ENCODE results near the gene FEM1A. TPM values are rescaled to one million over a fixed set of nuclear protein-coding genes. Genes with fewer than 3 reads are reported as not detected.
"Not testable (repeated sequence)": the region's sequence is repeated elsewhere in the genome, so short reads cannot be mapped to it uniquely, and the experiment has no call there.

Gene FEM1A
- total RNA-seq, 1 experiment from 2014 or later, result 13.4 TPM

DNA sequence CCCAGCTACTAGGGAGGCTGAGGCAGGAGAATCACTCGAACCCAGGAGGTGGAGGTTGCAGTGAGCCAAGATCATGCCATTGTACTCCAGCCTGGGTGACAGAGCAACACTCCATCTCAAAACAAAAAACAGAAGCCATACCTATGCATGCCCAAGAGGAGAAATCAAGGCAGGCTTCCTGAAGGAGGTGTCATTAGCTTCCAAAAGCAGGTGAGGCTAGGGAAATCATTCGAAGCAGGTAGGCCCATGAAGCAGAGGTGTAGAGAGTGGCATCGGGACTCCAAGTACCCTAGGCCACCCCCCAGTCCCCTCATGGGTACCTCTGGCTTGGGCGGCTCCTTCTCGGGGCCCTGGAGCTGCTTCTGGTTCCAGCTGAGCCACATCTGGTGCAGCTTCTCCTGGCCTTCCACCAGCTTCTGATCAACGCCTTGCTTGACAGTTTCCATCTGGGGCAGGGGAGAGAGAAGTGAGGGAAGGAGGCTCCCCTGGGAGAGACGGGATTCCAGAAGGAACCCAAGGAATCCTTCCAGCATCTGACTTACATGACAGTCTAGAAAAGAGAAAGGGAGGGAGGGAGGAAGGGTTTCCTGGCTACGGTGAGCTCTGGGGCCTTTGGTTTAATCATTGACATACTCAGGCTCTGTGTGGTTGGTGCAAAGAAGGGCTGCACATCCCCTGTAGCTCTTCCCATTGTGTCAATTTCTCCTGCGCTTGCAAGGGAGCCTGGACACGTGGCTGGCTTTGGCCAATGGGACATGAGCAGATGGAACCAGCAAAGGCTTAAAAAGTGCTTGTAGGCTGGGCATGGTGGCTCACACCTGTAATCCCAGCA is 53.0 kb downstream of the FEM1A start:
- intact Hi-C loops (cut with micrococcal nuclease; ENCODE audit: unreplicated experiment), result no loop called here
- DNase-seq, result no peak
- Histone ChIP-seq H3K4me3 (ENCODE audit: low read depth, low read length) (no peak overlapping the region), H3K36me3 (ENCODE audit: control insufficient read depth, insufficient read depth, low read length) (peaks cover 6% of the 10 kb centered on the region; the same call in 1 of the 2 replicates), H3K9me3 (no peaks in the 10 kb centered on the region), H3K4me1 (no peaks in the 10 kb centered on the region), H3K27me3 (replicated peaks; ENCODE audit: control insufficient read depth, insufficient read depth, low read length) (no peaks in the 10 kb centered on the region)
- peaks cover 51% of the 10 kb centered on the region for H3K36me3 Mint-ChIP-seq (ENCODE audit: insufficient read depth, unreplicated experiment)
- no peaks in the 10 kb centered on the region for H3K9me3 Mint-ChIP-seq (ENCODE audit: unreplicated experiment)
- no peak for TF ChIP-seq CTCF (IDR thresholded peaks at IDR 0.05; ENCODE audit: insufficient read depth in 1 of 2, low read depth in 1 of 2, low read length in 1 of 2, severe bottlenecking in 1 of 2, unreplicated experiment in 1 of 2)
- BruUV-seq (replicated peaks), result no TSS peak
- no peak overlapping the region for H3K27ac Mint-ChIP-seq (ENCODE audit: unreplicated experiment)
- no peak overlapping the region for H3K4me3 Mint-ChIP-seq (ENCODE audit: unreplicated experiment)
- ChIA-PET CTCF (no interaction called here), POLR2A (no interaction called here)
- H3K27me3 Mint-ChIP-seq (ENCODE audit: insufficient read depth, unreplicated experiment), result no peaks in the 10 kb centered on the region
- H3K4me1 Mint-ChIP-seq (ENCODE audit: low read depth, unreplicated experiment), result no peaks in the 10 kb centered on the region

DNA sequence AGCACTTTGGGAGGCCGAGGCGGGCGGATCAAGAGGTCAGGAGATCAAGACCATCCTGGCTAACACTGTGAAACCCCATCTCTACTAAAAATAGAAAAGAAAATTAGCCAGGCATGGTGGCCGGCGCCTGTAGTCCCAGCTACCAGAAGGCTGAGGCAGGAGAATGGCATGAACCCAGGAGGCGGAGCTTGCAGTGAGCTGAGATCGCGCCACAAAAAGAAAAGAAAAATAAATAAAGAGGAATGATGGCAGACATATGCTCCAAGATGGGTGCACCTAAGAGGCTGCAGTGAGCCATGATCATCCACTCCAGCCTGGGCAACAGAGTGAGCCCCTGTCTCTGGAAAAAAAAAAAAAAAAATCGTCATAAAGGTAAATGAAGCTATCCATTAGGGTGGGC is 54.4 kb downstream of the FEM1A start:
- H3K9me3 ChIP-seq; POLR2A ChIA-PET; H3K27me3 ChIP-seq (replicated peaks; ENCODE audit: control insufficient read depth, insufficient read depth, low read length); H3K4me1 ChIP-seq; H3K4me3 ChIP-seq (ENCODE audit: low read depth, low read length); BruUV-seq (replicated peaks); CTCF ChIA-PET; H3K27ac Mint-ChIP-seq (ENCODE audit: unreplicated experiment); H3K4me3 Mint-ChIP-seq (ENCODE audit: unreplicated experiment); H3K36me3 ChIP-seq (ENCODE audit: control insufficient read depth, insufficient read depth, low read length); H3K27me3 Mint-ChIP-seq (ENCODE audit: insufficient read depth, unreplicated experiment); DNase-seq; intact Hi-C loops (cut with micrococcal nuclease; ENCODE audit: unreplicated experiment); H3K4me1 Mint-ChIP-seq (ENCODE audit: low read depth, unreplicated experiment); H3K9me3 Mint-ChIP-seq (ENCODE audit: unreplicated experiment): not testable (repeated sequence)
- H3K36me3 Mint-ChIP-seq (ENCODE audit: insufficient read depth, unreplicated experiment), result peaks cover 40% of the 10 kb centered on the region

GRCh38 chr19:4847190-4847973 is 55.8 kb downstream of the FEM1A start:
- POLR2A ChIA-PET, result no interaction called here
- TF ChIP-seq CTCF (IDR thresholded peaks at IDR 0.05; ENCODE audit: insufficient read depth in 1 of 2, low read depth in 1 of 2, low read length in 1 of 2, severe bottlenecking in 1 of 2, unreplicated experiment in 1 of 2), result no peak
- no peaks in the 10 kb centered on the region for H3K9me3 Mint-ChIP-seq (ENCODE audit: unreplicated experiment)
- no TSS peak for BruUV-seq (replicated peaks)
- no peak overlapping the region for H3K4me3 Mint-ChIP-seq (ENCODE audit: unreplicated experiment)
- Histone ChIP-seq H3K9me3 (no peaks in the 10 kb centered on the region), H3K4me3 (ENCODE audit: low read depth, low read length) (no peak overlapping the region), H3K4me1 (no peaks in the 10 kb centered on the region), H3K36me3 (ENCODE audit: control insufficient read depth, insufficient read depth, low read length) (peaks cover 6% of the 10 kb centered on the region; the same call in 1 of the 2 replicates), H3K27me3 (replicated peaks; ENCODE audit: control insufficient read depth, insufficient read depth, low read length) (no peaks in the 10 kb centered on the region)
- intact Hi-C loops (cut with micrococcal nuclease; ENCODE audit: unreplicated experiment), result no loop called here
- H3K4me1 Mint-ChIP-seq (ENCODE audit: low read depth, unreplicated experiment), result no peaks in the 10 kb centered on the region
- CTCF ChIA-PET, result no interaction called here
- no peaks in the 10 kb centered on the region for H3K27me3 Mint-ChIP-seq (ENCODE audit: insufficient read depth, unreplicated experiment)
- peaks cover 38% of the 10 kb centered on the region for H3K36me3 Mint-ChIP-seq (ENCODE audit: insufficient read depth, unreplicated experiment)
- no peak for DNase-seq
- H3K27ac Mint-ChIP-seq (ENCODE audit: unreplicated experiment), result no peak overlapping the region
